ENCODE measurements around the gene IL1RL1. TPM values are rescaled to one million over a fixed set of nuclear protein-coding genes. Genes with fewer than 3 reads are reported as not detected.
A peak's percentile ranks its signal among the peaks of the same experiment; 100 is the strongest.

The IL1RL1 gene
- total RNA-seq, 2 donors from 2014 or later = 36.3 to 57.7 TPM

DNA sequence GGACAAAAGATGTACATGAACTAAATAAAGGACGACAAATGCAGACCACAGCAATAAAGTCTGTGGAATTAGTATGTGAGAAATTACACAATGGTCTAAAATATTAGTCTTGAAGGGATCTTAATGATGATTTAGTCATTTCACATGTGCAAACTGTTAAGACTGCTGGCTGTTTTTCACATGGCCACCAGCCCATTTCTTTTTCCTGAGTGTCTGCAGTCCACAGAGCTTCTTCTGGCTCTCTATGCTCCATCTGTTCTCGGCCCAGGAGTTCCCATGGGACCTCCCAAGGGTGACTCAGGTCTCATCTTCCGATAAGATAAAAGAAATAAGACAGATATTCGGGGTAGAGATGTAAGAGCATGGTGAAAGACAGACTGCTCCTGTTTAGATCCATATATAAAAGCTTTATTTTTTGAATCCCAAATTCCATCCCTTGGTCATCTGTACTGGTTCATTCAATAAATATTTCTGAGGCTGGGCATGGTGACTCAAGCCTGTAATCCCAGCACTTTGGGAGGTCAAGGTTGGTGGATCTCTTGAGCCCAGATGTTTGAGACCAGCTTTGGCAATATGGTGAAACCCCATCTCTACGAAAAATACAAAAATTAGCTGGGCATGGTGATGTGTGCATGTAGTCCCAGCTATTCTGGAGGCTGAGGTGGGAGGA is 20.1 kb downstream of the IL1RL1 start:
- Mint-ChIP-seq H3K4me3 (no peak overlapping the region), H3K36me3 (peaks cover 14% of the 10 kb centered on the region), H3K9me3 (peaks cover 6% of the 10 kb centered on the region), H3K27me3 (peaks cover 2 to 7% of the 10 kb centered on the region in 2 donors), H3K4me1 (ENCODE audit: low read depth in 2 of 2) (peaks cover 11 to 36% of the 10 kb centered on the region in 2 donors), H3K27ac (no peak overlapping the region)
- no peak for ATAC-seq
- no peak for DNase-seq (ENCODE audit: low spot score)

GRCh38 chr2:102334486-102334885 is 23.1 kb downstream of the IL1RL1 start:
- Mint-ChIP-seq H3K9me3 (peaks cover 6% of the 10 kb centered on the region), H3K4me3 (peak overlapping the region; percentile 43), H3K27ac (peak overlapping the region; percentile 40 to 46), H3K36me3 (peaks cover 7% of the 10 kb centered on the region), H3K4me1 (ENCODE audit: low read depth in 2 of 2) (peaks cover 19 to 42% of the 10 kb centered on the region in 2 donors), H3K27me3 (peaks cover 2 to 7% of the 10 kb centered on the region in 2 donors)
- ATAC-seq (no peak), DNase-seq (ENCODE audit: low spot score) (no peak)

- peaks cover 7% of the 10 kb centered on the region for H3K36me3 Mint-ChIP-seq
- H3K4me1 Mint-ChIP-seq (ENCODE audit: low read depth in 2 of 2) = peaks cover 19 to 39% of the 10 kb centered on the region in 2 donors
- H3K27ac Mint-ChIP-seq = peak overlapping the region in 1 of 2 donors; percentile 71
- peaks cover 6% of the 10 kb centered on the region for H3K9me3 Mint-ChIP-seq
- H3K4me3 Mint-ChIP-seq = no peak overlapping the region
- peaks cover 2 to 7% of the 10 kb centered on the region in 2 donors for H3K27me3 Mint-ChIP-seq
- no peak for DNase-seq (ENCODE audit: low spot score)
- peak in 1 of 2 donors; percentile 66 for ATAC-seq
Observed at GRCh38 chr2:102335871-102336366, 24.6 kb downstream of the IL1RL1 start.

DNA sequence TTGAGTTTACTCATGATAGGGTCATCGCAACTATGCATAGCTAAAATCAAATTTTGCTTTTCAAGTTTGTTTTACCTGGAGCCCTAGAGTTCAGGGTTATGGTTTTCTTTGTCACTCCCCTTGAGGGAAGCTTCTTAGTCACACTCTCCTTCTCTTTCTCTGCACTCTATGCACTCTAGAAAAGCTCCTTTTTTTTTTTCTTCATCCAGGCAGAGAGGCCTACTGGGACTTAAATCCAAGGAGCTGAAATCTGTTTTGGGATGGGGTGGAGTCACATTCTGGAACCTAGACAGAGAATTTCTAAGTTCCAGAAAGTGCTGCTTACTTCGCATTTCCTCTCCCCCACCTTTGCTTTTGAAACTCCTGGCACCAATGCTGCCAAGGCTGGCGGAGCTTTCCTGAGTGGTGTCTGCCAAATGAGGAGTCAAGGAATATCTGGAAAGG is 25.2 kb downstream of the IL1RL1 start:
- DNase-seq (ENCODE audit: low spot score) (no peak), ATAC-seq (no peak)
- Mint-ChIP-seq H3K27ac (no peak overlapping the region), H3K9me3 (peaks cover 6% of the 10 kb centered on the region), H3K4me3 (no peak overlapping the region), H3K36me3 (peaks cover 7% of the 10 kb centered on the region), H3K4me1 (ENCODE audit: low read depth in 2 of 2) (peaks cover 19 to 39% of the 10 kb centered on the region in 2 donors), H3K27me3 (peaks cover 2 to 7% of the 10 kb centered on the region in 2 donors)

- Mint-ChIP-seq H3K27ac (no peak overlapping the region), H3K4me1 (ENCODE audit: low read depth in 2 of 2) (peaks cover 19 to 38% of the 10 kb centered on the region in 2 donors), H3K4me3 (no peak overlapping the region), H3K9me3 (peaks cover 6% of the 10 kb centered on the region), H3K27me3 (peaks cover under 1 to 7% of the 10 kb centered on the region in 2 donors), H3K36me3 (peaks cover 7% of the 10 kb centered on the region)
- ATAC-seq (no peak), DNase-seq (ENCODE audit: low spot score) (no peak)
Observed at GRCh38 chr2:102337012-102337411, 25.6 kb downstream of the IL1RL1 start.

GRCh38 chr2:102337481-102338386 is 26.4 kb downstream of the IL1RL1 start:
- no peaks in the 10 kb centered on the region for H3K27me3 Mint-ChIP-seq
- H3K4me3 Mint-ChIP-seq = peak overlapping the region; percentile 34
- peak overlapping the region in 1 of 2 donors; percentile 43 for H3K27ac Mint-ChIP-seq
- peaks cover 19 to 31% of the 10 kb centered on the region in 2 donors for H3K4me1 Mint-ChIP-seq (ENCODE audit: low read depth in 2 of 2)
- H3K9me3 Mint-ChIP-seq = peaks cover under 1% of the 10 kb centered on the region
- ATAC-seq (peak in 1 of 2 donors; percentile 72), DNase-seq (ENCODE audit: low spot score) (no peak)
- peaks cover under 1% of the 10 kb centered on the region for H3K36me3 Mint-ChIP-seq

DNA sequence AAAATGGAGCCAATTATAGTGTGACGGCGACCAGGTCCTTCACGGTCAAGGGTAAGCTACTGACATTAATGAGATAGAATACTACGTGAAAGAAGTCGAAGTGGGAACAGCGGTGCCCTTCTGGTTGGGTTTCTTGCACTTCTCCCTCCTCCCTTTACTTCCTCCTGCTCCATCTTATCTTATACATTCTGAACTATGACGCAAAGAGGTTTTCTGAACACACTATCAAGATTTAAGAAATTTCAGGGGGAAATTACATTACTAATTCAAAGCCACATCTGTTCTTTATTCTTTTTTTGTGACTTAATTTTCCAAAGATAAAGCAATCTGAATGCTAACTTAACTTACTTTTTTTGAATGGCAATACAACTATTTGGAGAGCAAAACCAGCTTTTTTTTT is 29.4 kb downstream of the IL1RL1 start:
- no peak for DNase-seq (ENCODE audit: low spot score)
- no peaks in the 10 kb centered on the region for H3K9me3 Mint-ChIP-seq
- peaks cover 8 to 14% of the 10 kb centered on the region in 2 donors for H3K4me1 Mint-ChIP-seq (ENCODE audit: low read depth in 2 of 2)
- H3K27me3 Mint-ChIP-seq = no peaks in the 10 kb centered on the region
- H3K27ac Mint-ChIP-seq = no peak overlapping the region
- no peaks in the 10 kb centered on the region for H3K36me3 Mint-ChIP-seq
- H3K4me3 Mint-ChIP-seq = no peak overlapping the region
- no peak for ATAC-seq

- Mint-ChIP-seq H3K4me3 (no peak overlapping the region), H3K27ac (no peak overlapping the region), H3K4me1 (ENCODE audit: low read depth in 2 of 2) (peaks cover 9 to 10% of the 10 kb centered on the region in 2 donors), H3K27me3 (no peaks in the 10 kb centered on the region), H3K36me3 (peaks cover 5% of the 10 kb centered on the region), H3K9me3 (no peaks in the 10 kb centered on the region)
- no peak for ATAC-seq
- no peak for DNase-seq (ENCODE audit: low spot score)
Observed at GRCh38 chr2:102342888-102343287, 31.5 kb downstream of the IL1RL1 start.

GRCh38 chr2:102344397-102344796 is 33.0 kb downstream of the IL1RL1 start:
- H3K4me1 Mint-ChIP-seq (ENCODE audit: low read depth in 2 of 2) = peaks cover 7% of the 10 kb centered on the region in 2 donors
- no peaks in the 10 kb centered on the region for H3K9me3 Mint-ChIP-seq
- H3K27me3 Mint-ChIP-seq = no peaks in the 10 kb centered on the region
- no peak for DNase-seq (ENCODE audit: low spot score)
- H3K36me3 Mint-ChIP-seq = peaks cover 5% of the 10 kb centered on the region
- H3K27ac Mint-ChIP-seq = no peak overlapping the region
- H3K4me3 Mint-ChIP-seq = no peak overlapping the region
- no peak for ATAC-seq

GRCh38 chr2:102345329-102345920 is 34.1 kb downstream of the IL1RL1 start:
- Mint-ChIP-seq H3K4me1 (ENCODE audit: low read depth in 2 of 2) (peaks cover 12% of the 10 kb centered on the region in 2 donors), H3K4me3 (no peak overlapping the region), H3K27me3 (no peaks in the 10 kb centered on the region), H3K36me3 (peaks cover 9% of the 10 kb centered on the region), H3K9me3 (no peaks in the 10 kb centered on the region), H3K27ac (no peak overlapping the region)
- ATAC-seq (no peak), DNase-seq (ENCODE audit: low spot score) (no peak)

GRCh38 chr2:102346381-102347130 is 35.2 kb downstream of the IL1RL1 start:
- ATAC-seq = no peak
- Mint-ChIP-seq H3K27ac (no peak overlapping the region), H3K4me1 (ENCODE audit: low read depth in 2 of 2) (peaks cover 13 to 14% of the 10 kb centered on the region in 2 donors), H3K4me3 (no peak overlapping the region), H3K9me3 (no peaks in the 10 kb centered on the region), H3K27me3 (no peaks in the 10 kb centered on the region), H3K36me3 (peaks cover 9% of the 10 kb centered on the region)
- DNase-seq (ENCODE audit: low spot score) = no peak

- no peak for DNase-seq (ENCODE audit: low spot score)
- H3K27me3 Mint-ChIP-seq = no peaks in the 10 kb centered on the region
- H3K4me3 Mint-ChIP-seq = no peak overlapping the region
- H3K36me3 Mint-ChIP-seq = peaks cover 9% of the 10 kb centered on the region
- peak overlapping the region; percentile 1 to 3 for H3K27ac Mint-ChIP-seq
- H3K9me3 Mint-ChIP-seq = no peaks in the 10 kb centered on the region
- peak in 1 of 2 donors; percentile 46 for ATAC-seq
- H3K4me1 Mint-ChIP-seq (ENCODE audit: low read depth in 2 of 2) = peaks cover 17 to 24% of the 10 kb centered on the region in 2 donors
Observed at GRCh38 chr2:102350137-102350793, 38.9 kb downstream of the IL1RL1 start.

Data from natural killer cell treated with Interleukin-12 subunit alpha and Interleukin-12 subunit beta and Interleukin-15 and Interleukin-18, amount 100 ng/mL, for 72 hours (primary cell).